ENCODE data around the gene ZNF804A.

The ZNF804A gene

GRCh38 chr2:184624311-184624710 is 26.0 kb downstream of the ZNF804A start:
- H3K4me3 ChIP-seq (replicated peaks; ENCODE audit: low read depth, low read length): no peak overlapping the region
- TF ChIP-seq CTCF (IDR thresholded peaks at IDR 0.05; ENCODE audit: low read depth, low read length, missing control alignments): no peak
- DNase-seq (ENCODE audit: extremely low read depth, low read depth): no peak

DNA sequence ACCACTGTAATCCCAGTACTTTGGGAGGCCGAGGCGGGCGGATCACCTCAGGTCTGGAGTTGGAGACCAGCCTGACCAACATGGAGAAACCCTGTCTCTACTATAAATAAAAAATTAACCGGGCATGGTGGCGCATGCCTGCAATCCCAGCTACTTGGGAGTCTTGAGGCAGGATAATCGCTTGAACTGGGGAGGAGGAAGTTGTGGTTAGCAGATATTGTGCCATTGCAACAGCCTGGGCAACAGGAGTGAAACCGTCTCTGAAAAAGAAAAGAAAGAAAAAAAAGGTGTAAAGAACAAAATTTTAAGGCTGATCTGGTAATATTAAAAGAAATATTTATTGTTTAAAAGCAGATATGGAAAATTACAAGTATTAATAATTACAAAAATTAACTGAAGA is 29.7 kb downstream of the ZNF804A start:
- H3K4me3 ChIP-seq (replicated peaks; ENCODE audit: low read depth, low read length): no peak overlapping the region
- no peak for DNase-seq (ENCODE audit: extremely low read depth, low read depth)
- no peak for TF ChIP-seq CTCF (IDR thresholded peaks at IDR 0.05; ENCODE audit: low read depth, low read length, missing control alignments)

- DNase-seq (ENCODE audit: extremely low read depth, low read depth): no peak
- no peak overlapping the region for H3K4me3 ChIP-seq (replicated peaks; ENCODE audit: low read depth, low read length)
- no peak for TF ChIP-seq CTCF (IDR thresholded peaks at IDR 0.05; ENCODE audit: low read depth, low read length, missing control alignments)
These were observed 35.4 kb downstream of the ZNF804A start for GRCh38 chr2:184633726-184634125.

GRCh38 chr2:184637781-184638180 is 39.5 kb downstream of the ZNF804A start:
- no peak overlapping the region for H3K4me3 ChIP-seq (replicated peaks; ENCODE audit: low read depth, low read length)
- no peak for DNase-seq (ENCODE audit: extremely low read depth, low read depth)
- no peak for TF ChIP-seq CTCF (IDR thresholded peaks at IDR 0.05; ENCODE audit: low read depth, low read length, missing control alignments)

DNA sequence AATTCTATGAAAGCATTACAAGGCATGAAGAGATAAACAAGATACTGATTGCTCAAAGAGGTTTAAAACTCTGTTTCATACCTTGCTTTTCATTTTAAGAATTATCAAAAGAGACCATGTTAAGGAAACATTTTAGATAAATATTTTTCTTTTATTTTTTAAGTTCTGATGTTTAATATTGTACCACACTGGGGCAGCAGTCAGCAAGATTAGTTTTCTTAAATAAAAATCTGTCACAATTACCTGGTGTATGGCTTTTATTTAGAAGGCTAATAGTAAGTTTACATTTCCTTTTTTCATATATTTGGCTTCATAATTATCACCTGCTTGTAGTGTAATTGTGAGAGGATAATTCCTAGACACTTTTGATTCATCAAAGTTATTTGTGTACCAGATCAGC is 46.4 kb downstream of the ZNF804A start:
- no peak overlapping the region for H3K4me3 ChIP-seq (replicated peaks; ENCODE audit: low read depth, low read length)
- DNase-seq (ENCODE audit: extremely low read depth, low read depth): no peak
- TF ChIP-seq CTCF (IDR thresholded peaks at IDR 0.05; ENCODE audit: low read depth, low read length, missing control alignments): no peak

GRCh38 chr2:184646177-184646576 is 47.8 kb downstream of the ZNF804A start:
- H3K4me3 ChIP-seq (replicated peaks; ENCODE audit: low read depth, low read length): no peak overlapping the region
- no peak for DNase-seq (ENCODE audit: extremely low read depth, low read depth)

More at GRCh38 chr2:184646177-184646576, 47.8 kb downstream of the ZNF804A start:
- no peak for TF ChIP-seq CTCF (IDR thresholded peaks at IDR 0.05; ENCODE audit: low read depth, low read length, missing control alignments)
